GM21786 (cell line): Measurements from ENCODE around the gene LCE2A.

Source experiments
- ATAC-seq: cut with Tn5 transposase; IDR thresholded peaks from one replicate; pipeline ENCODE4 v1.9.1; 2021; ENCODE audit not compliant: unreplicated experiment

The LCE2A gene

GRCh38 chr1:152741656-152742055 is 43.5 kb downstream of the LCE2A start:
- ATAC-seq = no peak

- no peak for ATAC-seq
Observed at GRCh38 chr1:152743371-152744145, 45.4 kb downstream of the LCE2A start.

GRCh38 chr1:152745289-152745704 is 47.2 kb downstream of the LCE2A start:
- no peak for ATAC-seq

- ATAC-seq = no peak
Observed at GRCh38 chr1:152745765-152746444, 47.8 kb downstream of the LCE2A start.

GRCh38 chr1:152747831-152748230 is 49.7 kb downstream of the LCE2A start:
- ATAC-seq = no peak
